Measurements from ENCODE around the gene PDLIM5.

The PDLIM5 gene

GRCh38 chr4:94715726-94716125 is 264.0 kb downstream of the PDLIM5 start:
- no peak for DNase-seq

Data from NCI-H2029 treated with DMSO at 0.1 percent for 48 hours (cell line).